Measurements from ENCODE around the gene TRPV6.

- no peak for TF ChIP-seq POLR2A (IDR thresholded peaks at IDR 0.05)
- TF ChIP-seq CTCF (IDR thresholded peaks at IDR 0.05), result no peak
These were observed 3.8 kb downstream of the TRPV6 start for GRCh38 chr7:142881586-142882337.

Data from ovary (tissue), 3 donors.